Endothelial cell of hepatic sinusoid (primary cell): Measurements from ENCODE around the gene UST.

Experiments used
- in situ Hi-C: cut with HindIII; loops from 2 replicates; pipeline ENCODE4 v1.10.0; 2017; ENCODE audit warnings: low sequenced_read_pairs

The UST gene

DNA sequence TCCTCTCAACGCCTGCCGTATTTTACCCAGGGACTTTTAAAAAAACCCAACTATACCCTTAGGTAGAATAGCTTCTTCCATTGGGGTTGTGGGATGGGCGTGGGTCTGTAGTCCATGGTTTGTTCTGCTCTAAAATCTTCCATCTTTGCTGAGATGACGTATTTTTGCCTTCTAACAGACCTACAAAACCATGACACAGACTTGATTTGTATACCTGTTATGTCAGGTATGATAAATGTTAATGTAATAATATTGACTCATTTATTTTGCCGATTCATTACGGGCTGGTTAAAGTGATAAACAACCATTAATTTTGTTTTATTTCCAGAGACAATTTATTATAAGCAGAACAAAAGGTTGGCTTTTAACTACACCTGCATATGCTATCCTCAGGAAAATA is 48.7 kb downstream of the UST start:
- in situ Hi-C loops, result no loop called here

DNA sequence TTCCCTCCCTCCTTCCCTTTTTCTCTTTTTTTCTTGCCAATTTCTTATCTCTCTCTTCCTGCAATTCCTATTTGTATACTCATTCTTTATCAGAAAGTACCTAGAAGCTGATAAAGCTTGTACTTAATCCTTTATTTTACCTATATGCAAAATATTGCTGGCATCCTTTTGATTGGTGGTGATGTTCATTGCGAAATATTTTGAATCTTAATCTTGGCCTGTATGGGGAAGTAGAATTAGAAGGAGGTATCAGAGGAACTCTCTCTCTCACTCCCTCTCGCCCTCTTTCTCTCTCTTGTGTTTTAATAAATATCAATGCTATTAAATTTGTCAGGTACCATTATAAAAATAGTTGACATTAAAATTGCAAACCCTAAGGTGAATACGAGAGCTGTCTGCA is 52.8 kb downstream of the UST start:
- in situ Hi-C loops, result no loop called here

DNA sequence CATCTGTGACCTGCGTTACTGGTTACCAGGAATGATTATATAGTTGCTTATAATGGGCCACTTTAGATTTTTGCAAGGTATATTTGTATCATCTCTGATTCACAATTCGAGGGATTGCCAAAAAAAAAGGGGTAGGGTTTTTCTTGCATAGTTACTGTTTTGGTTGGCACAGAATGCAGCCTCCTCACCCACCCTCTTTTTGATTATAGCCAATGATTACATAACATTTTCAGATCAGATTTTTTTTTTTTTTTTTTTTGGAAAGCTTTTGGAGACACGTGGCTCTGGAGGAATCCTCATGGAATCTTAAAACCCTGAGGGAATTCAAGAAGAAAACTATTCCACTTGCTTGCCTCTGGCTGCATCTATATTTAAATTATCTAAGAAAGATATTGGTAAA is 53.7 kb downstream of the UST start:
- in situ Hi-C loops, result no loop called here

DNA sequence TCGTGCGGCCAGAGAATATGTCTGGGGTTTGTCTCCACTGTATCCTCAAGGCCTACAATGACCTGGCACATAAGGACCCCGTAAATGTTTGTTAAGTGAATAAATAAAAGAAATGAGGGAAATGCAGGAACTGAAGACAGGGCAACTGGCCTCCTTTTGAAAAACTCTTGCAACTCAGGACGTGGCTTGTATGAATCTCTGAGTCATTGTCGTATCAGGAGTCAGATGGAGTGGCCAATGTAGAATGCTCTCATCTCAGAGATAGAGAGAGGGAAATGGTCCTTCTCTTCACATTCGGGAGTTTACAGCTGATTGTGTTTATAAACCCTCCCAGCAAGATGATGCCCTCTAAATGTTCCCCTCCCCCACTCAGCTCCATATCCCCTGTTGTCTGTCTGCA is 57.1 kb downstream of the UST start:
- in situ Hi-C loops, result no loop called here

DNA sequence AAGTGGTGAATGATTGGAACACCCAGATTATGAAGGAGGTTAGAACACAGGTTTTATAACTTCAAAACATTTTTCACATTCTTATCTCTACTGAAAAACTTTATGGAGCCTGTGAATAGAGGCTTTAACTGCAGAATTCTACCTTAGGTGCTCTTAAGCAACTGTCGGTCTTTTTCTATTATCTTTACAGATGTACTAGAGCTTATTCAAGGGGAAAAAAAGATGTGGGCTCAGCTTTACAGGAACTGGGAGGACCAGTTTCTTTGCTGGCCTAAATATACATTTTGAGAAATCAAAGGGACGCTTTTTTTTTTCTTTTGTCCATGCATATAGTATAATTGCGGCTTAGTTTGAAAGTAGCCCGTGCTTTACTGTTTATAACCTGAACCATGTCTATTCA is 58.9 kb downstream of the UST start:
- in situ Hi-C loops, result no loop called here

DNA sequence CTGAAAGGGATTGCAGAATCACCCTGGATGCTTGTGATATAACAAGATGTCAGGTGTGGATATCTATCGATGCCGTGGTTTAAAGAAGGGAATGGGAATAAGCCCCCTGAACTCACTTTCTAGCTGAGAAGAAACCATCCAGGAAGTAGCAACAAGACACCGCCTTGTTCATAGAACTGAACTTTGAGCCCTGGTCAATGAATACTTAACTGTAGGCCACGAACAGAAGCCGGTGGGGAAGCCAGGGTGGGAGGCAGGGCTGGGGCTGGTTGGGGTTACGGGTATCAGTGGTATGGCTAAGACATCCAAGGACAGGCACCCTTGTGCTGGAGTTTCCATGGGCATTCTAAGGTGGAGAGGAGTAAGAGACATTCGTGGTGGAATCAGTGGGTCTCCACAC is 61.0 kb downstream of the UST start:
- in situ Hi-C loops, result no loop called here

DNA sequence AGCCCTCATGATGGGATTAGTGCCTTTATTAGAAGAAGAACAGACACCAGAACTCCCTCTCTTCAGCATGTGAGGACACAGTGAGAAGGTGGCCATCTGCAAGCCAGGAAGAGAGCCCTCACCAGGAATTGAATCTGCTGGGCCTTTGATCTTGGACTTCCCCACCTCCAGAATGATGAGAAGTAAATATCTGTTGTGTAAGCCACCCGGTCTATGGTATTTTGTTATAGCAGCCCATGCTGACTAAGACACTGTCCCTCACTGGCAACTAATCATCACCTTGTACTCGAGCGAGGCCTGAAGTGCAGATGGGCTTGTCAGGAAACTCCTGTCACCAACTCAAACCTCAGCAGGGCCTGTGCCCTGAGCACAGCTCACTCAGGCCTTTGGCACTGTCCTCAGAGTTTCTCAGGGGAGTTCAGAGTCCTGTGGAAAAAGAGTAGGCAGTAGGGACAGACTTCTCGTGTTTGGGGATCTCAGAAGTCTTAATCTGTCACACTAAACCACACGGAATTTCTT is 62.0 kb downstream of the UST start:
- in situ Hi-C loops, result no loop called here

DNA sequence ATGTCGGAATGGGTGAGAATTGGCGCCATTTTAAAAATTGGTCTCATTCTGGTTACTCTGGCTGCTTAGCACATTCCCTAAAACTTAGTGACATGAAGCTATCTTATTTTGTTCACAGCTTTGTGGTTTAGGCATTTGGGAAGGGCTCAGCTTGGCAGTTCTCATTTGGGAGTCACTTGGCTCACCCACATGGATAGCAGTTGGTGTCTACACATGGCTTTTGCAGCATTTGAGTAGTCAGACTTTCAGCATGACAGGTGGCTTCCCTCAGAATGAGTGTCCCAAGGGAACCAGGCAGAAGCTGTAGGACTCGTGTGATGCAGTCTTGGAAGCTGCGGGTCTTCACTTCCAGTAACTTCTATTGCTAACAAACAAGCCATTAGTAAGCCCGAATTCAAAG is 64.6 kb downstream of the UST start:
- in situ Hi-C loops, result no loop called here

DNA sequence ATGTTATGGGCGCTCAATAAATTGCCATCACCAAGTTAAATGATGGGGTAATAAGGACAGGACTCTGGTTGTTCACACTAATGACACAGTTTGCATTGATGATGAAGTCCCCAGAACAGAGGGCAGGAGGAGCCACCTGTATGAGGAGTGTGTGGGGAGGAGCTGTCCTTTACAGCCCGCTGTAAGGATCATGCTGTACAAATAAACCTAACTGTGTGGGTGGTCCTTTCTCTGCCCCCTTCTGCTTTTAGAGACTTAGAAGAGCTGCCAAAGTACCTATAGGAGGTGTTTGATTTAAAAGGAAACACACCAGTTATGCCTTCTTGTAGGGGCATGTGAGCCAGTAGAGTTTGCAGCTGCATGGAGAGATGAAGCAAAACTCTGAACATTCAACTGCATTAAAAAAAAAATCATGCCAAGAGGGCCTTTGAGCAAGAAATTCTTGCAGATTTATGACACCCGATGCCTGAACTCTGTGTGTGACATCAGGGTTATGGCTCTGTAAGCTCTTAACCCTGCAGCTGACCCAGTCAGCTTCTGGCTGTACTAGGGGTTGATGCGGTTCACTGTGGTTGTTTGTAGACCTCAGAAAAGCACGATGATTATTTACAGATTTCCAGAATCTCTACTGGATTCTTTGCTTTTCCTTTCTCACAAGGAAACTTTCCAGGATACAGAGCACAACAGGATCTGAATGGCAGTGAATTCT is 67.4 kb downstream of the UST start:
- in situ Hi-C loops, result no loop called here

DNA sequence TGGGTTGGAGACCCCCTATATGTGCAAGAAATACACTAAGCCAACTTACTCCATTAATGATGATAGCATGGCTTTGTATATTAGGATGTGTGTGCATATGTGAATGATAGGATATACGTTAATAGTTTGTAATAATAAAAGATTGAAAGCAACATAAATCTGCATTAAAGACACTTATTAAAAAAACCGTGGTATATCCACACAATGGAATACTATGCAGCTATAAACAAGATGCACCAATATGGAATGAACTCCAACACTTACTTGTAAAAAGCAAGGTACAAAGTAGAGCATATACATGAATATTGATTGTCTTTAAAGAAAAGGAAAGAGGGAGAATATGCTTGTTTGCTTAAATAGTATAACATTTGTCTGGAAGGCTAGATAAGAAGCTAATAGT is 68.0 kb downstream of the UST start:
- in situ Hi-C loops, result no loop called here

DNA sequence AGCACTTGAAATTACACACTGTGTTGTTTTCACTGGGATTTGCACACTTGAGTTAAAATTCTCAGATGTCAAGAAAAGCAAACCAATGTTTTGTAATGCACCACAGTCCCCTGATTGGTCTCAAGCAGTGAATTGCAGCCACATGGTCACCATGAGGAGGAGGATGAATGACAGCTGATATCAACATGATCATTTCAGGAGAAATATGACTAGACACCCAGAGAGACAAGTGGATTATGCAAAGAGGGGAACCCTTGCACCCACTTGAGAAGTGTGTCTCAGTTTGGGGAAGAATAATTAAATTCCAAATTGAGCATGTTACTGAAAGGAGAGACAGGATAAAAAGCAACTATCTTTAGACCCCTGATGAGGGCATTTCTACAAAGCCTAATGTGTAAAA is 69.3 kb downstream of the UST start:
- in situ Hi-C loops, result no loop called here

DNA sequence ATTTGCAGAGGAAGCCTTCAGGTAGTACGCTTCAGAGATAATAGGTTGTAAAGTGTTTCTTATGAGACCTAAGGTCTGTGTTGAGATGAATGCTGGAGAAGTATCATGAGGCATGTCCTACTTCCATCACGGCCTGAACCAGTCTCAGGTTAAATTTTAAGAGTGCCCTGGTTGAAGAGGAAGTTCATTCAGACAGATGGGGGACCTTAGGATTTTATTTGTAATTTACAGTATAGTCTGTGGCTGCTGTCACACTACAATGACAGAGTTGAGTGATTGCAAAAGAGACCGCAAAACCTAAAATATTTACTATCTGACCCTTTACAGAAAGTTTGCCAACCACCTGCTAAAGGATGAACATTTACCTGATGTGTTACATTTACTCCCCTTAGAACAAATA is 70.9 kb downstream of the UST start:
- in situ Hi-C loops, result no loop called here

DNA sequence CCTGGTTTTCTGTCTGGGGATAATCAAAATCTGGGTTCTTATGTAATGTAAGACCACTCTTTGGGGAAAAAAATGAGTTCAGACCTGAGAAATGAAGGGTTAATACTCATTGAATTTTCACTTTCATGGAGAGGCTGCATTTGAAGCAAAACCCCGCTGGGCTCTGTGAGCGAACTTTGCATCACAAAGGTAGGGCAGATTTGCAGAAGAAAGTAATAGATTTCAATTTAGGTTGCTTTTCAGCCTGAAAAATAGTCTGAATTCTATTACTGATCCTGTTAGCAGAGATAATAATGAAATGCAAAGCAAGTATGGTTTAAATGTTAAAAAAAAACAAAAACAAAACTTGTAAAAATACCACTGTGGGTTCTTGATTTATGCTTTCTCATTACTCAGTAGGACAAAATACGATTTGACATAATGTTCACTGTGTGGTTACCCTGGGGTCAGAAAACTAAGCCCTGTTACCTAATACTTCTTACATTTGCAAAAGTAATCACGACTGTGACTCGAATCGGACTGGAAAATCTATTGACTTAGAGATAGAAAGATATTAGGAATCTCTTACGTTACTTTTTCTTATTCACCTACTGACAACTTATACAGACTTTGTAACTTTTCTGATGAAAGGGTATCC is 72.2 kb downstream of the UST start:
- in situ Hi-C loops, result no loop called here

DNA sequence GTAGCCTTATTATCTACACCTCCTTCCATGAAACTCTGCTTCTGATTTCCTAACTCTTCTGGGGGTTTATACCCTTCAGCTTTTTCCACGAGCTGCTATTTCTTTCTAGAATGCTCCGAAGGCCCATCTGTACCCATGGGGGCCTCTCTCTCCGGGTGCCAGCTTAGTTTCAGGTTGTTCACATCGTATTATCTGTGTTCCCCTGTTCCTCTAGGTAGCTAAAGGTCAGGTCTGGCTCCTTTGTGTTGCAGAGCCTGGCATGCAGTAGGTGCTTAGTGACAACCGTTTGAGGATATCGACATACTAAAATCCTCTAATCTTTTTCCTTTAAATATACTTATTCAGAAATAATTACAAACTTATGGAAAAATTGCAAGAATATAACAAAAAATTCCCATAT is 73.0 kb downstream of the UST start:
- in situ Hi-C loops, result no loop called here

DNA sequence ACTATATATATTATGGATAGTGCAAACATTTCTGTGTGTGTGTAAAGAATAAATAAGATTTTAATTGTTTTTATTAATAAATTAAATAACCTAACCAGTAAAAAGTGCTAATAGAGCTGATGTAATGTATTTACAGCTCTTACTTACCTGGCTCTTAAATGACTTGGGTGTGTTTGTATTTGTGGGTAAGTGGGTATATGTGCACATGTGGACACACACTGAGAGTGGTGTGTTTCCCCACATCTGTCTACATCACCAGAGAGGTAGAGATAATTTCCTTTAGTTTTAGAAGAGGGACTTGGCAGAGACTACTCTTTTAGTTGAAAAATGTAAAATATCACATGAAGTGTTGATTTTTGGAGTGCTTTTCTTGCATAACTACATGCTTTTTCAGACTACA is 76.0 kb downstream of the UST start:
- in situ Hi-C loops, result no loop called here

DNA sequence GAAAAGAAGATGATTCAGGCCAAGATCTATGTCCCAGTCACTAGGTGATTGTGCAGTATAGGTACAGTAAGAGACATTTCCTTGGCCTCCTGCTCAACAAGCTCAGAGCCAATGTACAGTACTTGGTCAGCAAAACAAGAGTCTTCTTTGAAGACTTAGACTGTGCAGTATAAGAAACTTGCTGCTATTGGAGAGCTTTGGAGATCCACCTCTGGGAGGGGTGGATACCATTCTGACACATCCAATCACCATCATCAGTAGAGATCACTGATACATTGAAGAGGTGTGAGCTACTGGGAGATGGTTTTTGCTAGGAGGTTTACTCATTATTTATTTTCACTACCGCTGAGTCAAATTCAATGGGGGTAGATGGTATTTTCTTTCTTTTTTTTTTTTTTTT is 77.5 kb downstream of the UST start:
- in situ Hi-C loops, result no loop called here

DNA sequence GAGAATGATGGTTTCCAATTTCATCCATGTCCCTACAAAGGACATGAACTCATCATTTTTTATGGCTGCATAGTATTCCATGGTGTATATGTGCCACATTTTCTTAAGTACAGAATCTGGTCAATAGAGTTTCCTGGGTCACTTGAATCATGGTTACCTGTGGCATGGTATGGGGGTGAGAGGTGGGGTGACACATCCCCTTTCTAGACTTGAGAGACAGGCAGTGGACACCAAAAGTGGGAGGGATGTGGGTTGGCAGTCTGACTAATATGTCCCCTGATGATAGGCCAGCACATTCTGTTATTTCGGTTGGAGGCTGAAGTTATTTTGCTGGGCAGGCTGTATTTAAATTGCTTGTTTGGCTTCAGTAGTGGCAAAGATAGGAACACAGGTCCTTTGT is 78.1 kb downstream of the UST start:
- in situ Hi-C loops, result no loop called here

DNA sequence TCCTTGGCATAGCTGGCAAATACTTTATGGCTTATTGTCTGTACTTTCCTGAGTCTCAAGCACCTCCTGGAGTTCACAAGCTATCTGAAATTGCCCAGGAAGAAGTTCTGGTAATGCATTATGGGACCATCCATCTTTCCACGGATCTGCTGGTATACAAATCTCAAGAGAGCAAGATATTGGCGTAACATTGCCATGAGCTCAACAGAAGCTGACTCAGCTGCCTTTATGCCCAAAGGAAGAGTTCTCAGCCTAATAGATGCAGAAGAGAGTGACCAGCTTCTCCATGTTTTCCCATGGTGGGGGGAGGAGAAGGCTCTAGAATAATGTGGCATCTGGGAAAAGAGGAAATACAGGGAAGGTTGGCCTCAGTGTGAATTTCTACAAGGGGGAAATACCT is 78.7 kb downstream of the UST start:
- in situ Hi-C loops, result no loop called here

DNA sequence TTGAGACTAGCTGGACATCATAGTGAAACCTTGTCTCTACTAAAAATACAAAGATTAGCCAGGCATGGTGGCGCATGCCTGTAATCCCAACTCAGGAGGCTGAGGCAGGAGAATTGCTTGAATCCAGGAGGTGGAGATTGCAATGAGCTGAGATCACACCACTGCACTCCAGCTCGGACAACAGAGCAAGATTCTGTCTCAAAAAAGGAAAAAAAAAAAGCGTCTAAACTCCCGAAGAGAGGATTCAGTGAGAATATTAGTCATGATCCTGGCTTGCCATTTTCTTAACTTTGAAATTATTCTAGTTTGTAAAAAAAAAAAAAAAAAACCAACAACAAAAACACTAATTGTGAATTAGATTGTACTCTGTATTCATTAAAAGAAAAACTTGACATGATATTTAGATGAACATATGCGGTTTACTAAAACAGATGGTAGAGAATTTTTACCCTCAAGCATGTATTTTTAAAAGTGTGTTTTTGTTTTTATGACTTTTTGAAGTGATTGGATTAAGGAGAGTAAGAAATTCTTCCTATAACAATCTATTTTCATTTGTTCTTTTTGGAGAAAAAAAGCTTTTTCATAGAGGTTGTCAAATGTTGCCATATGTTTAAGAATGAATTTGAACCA is 80.7 kb downstream of the UST start:
- in situ Hi-C loops, result no loop called here

DNA sequence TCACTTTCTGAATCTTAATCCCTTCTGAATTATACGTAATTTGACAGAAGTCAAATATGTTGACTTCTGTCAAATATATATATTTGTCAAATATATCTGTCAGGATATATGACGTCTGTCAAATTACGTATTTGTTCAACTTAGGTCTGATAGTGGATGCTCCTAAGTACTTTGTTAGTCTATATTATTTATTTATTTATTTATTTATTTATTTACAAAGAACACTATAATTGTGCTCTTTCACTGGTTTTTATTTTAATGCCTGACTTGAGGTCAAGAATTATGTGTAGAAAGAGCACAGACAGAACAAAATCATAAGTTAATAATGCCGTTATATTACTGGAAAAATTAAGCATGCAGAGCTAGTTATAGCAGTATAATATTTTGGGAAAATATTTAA is 81.2 kb downstream of the UST start:
- in situ Hi-C loops, result no loop called here

DNA sequence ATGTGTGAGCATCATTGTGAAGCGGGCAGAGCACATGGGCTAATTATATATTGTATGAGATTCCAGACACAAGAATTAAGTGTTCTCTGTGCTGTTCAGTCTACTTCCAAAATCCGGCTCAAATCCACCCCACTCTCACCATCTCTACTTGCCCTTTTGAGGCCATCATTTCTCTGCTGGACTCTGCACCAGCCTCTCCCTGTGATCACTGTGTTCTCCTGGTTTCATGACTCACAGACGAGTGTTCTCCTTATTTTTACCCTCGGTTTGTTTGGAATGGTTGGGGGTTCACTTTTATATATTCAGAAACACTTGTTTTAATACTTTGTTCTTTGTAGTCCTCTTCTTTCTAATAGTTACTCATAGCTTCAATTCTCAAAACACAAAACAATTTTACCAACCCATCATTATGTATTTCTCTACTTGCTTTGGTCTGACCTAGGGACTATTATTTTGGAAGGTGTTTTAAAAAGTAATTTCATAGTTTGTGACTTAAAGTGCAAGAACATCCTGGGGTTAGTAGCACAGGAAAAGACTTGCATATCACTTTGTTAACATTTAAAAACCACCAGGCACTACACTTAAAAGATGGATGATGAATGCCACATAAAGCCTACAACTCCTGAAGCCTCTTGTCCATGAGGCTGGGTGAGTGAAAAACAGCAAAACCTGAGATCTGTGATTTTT is 82.7 kb downstream of the UST start:
- in situ Hi-C loops, result no loop called here

DNA sequence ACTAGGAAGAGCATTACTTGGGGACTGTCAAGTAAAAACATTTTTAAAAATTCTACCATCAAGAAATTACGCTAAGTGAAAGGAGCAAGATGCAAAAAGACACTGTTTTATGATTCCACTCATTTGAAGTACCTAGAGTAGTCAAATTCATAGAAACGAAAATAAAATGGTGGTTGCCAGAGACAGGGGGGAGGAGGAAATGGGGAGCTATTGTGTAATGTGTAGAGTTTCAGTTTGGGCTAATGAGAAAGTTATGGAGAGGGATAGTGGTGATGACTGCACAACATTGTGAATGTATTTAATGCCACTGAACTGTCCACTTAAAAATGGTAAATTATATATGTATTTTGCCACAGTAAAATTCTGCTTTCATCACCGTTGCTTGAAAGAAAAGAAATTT is 83.8 kb downstream of the UST start:
- in situ Hi-C loops, result no loop called here
